Forelimb muscle (tissue), 1 donor: Measurements from ENCODE around the gene GATAD2A. TPM values are rescaled to one million over a fixed set of nuclear protein-coding genes. Genes with fewer than 3 reads are reported as not detected.

Experiments
- DNase-seq: peaks from one replicate; pipeline ENCODE4 v3.0.0-alpha.2; 2013; ENCODE audit warnings: low read depth
- polyA plus RNA-seq: library from polyadenylated mRNA; unstranded; fragments of 120-200 nt; gene quantifications from one replicate; pipeline ENCODE4 v1.2.1, GENCODE V29; 2013; ENCODE audit not compliant: insufficient read length

GATAD2A gene
- polyA plus RNA-seq, 1 donor = 45.7 TPM

GRCh38 chr19:19529783-19530422 lies 124.4 kb downstream of the GATAD2A start:
- DNase-seq = no peak

- DNase-seq = no peak
These were observed 124.9 kb downstream of the GATAD2A start for GRCh38 chr19:19530423-19530804.

GRCh38 chr19:19530889-19531288 lies 125.4 kb downstream of the GATAD2A start:
- DNase-seq = no peak

- DNase-seq = no peak
These were observed 126.7 kb downstream of the GATAD2A start for GRCh38 chr19:19531951-19532805.

- DNase-seq = no peak
These were observed 127.6 kb downstream of the GATAD2A start for GRCh38 chr19:19532806-19533701.

GRCh38 chr19:19533841-19534240 lies 128.4 kb downstream of the GATAD2A start:
- no peak for DNase-seq

GRCh38 chr19:19534556-19535265 lies 129.2 kb downstream of the GATAD2A start:
- no peak for DNase-seq

GRCh38 chr19:19535311-19536191 lies 130.1 kb downstream of the GATAD2A start:
- no peak for DNase-seq

GRCh38 chr19:19537075-19538048 lies 131.9 kb downstream of the GATAD2A start:
- DNase-seq = no peak

- DNase-seq = no peak
These were observed 132.7 kb downstream of the GATAD2A start, which contains the start of gene CILP2 for GRCh38 chr19:19538061-19538784. Gene CILP2, plus strand, starts transcription at chr19:19538265. Its CDS starts 85 bp downstream, at chr19:19538350.

- no peak for DNase-seq
These were observed 133.3 kb downstream of the GATAD2A start for GRCh38 chr19:19538785-19539166.

- DNase-seq = no peak
These were observed 134.2 kb downstream of the GATAD2A start for GRCh38 chr19:19539698-19540063.

GRCh38 chr19:19540064-19540714 lies 134.7 kb downstream of the GATAD2A start:
- no peak for DNase-seq

- no peak for DNase-seq
These were observed 135.4 kb downstream of the GATAD2A start for GRCh38 chr19:19540715-19541515.

GRCh38 chr19:19541616-19542015 lies 136.1 kb downstream of the GATAD2A start:
- DNase-seq = no peak

- DNase-seq = no peak
These were observed 137.0 kb downstream of the GATAD2A start for GRCh38 chr19:19542507-19542906.

GRCh38 chr19:19543101-19543500 lies 137.6 kb downstream of the GATAD2A start:
- DNase-seq = no peak
